T follicular helper cell (primary cell): ENCODE data around the gene EMC1.
A peak's percentile ranks its signal among the peaks of the same experiment; 100 is the strongest.
"Not testable (repeated sequence)": the region's sequence is repeated elsewhere in the genome, so short reads cannot be mapped to it uniquely, and the experiment has no call there.

Source experiments
- DNase-seq: peaks from one replicate; pipeline ENCODE4 v3.0.0-alpha.2; 2020; ENCODE audit warnings: low read depth

Gene EMC1

DNA sequence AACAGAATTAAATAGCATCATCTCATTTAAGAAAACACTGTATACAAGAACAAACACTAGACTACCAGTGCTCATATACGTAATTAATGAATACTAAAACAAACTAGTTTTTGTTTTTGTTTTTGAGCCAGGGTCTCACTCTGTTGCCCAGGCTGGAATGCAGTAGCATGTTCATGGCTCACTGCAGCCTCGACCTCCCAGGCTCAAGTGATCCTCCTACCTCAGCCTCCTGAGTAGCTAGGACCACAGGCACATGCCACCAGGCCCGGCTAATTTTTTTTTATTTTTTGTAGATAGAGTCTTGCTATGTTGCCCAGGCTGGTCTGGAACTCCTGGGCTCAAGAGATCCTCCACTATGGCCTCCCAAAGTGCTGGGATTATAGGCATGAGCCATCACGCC, 34.7 kb downstream of the EMC1 start:
- not testable (repeated sequence) for DNase-seq

- no peak for DNase-seq
Measured at GRCh38 chr1:19213580-19213979, 37.7 kb downstream of the EMC1 start.

- no peak for DNase-seq
Measured at GRCh38 chr1:19212167-19212566, 39.2 kb downstream of the EMC1 start.

- DNase-seq = no peak
Measured at GRCh38 chr1:19210772-19211549, 40.4 kb downstream of the EMC1 start.

- DNase-seq = peak; percentile 96
Measured at GRCh38 chr1:19209990-19210771, 41.1 kb downstream of the EMC1 start, which contains the start of gene UBR4. Gene UBR4, minus strand, starts transcription at chr1:19210266. Its CDS starts 18 bp downstream, at chr1:19210248.

DNA sequence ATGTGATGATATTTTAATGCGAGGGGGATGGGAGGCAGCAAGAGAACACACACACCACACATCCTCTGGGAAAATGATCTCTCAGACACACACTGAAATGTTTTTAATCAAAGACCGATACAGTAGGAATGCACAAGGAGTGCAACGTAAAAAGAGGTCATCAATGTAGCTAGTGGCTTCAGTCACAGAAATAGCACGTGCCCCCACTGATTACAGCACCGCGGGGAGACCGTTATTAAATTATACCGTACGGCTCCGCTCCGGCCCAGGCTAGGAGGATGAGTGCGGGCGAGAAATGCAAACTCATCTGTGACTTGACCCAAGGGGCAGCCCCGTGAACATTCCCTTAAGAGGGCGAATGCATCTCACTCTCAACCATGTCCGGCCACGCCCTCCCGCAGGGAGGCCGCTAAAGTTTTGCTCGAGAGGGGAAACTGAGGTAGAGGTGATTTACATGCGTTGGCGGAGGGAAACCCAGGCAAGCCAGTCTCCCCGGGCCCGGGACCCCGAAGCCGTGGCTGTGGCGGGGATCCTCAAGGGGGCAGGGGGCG, 41.8 kb downstream of the EMC1 start:
- DNase-seq = no peak

GRCh38 chr1:19208710-19209438, 42.5 kb downstream of the EMC1 start:
- no peak for DNase-seq

- DNase-seq = no peak
Measured at GRCh38 chr1:19206947-19207346, 44.4 kb downstream of the EMC1 start.

DNA sequence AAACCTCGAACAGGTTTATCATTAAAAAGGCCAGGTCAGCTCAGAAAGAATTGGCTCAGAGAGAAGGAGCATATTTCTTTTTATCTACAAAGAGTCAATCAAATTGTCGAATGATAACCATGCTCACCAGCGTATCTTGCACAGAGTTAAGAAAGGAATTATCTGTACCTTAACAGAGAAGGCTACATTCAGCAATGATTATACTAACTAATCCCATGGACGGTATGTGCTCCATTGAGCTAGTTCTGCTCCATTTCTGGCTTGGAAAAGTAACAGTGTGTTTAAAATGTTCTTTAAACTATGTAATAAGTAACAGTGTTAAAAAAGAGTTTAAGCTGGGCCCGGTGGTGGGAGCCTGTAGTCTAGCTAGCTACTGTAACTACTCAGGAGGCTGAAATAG, 45.5 kb downstream of the EMC1 start:
- DNase-seq = no peak

GRCh38 chr1:19205403-19205802, 45.9 kb downstream of the EMC1 start:
- DNase-seq = no peak

GRCh38 chr1:19204446-19205266, 46.7 kb downstream of the EMC1 start:
- DNase-seq = no peak

GRCh38 chr1:19203440-19203839, 47.9 kb downstream of the EMC1 start:
- no peak for DNase-seq

GRCh38 chr1:19202396-19202795, 48.9 kb downstream of the EMC1 start:
- DNase-seq = no peak

DNA sequence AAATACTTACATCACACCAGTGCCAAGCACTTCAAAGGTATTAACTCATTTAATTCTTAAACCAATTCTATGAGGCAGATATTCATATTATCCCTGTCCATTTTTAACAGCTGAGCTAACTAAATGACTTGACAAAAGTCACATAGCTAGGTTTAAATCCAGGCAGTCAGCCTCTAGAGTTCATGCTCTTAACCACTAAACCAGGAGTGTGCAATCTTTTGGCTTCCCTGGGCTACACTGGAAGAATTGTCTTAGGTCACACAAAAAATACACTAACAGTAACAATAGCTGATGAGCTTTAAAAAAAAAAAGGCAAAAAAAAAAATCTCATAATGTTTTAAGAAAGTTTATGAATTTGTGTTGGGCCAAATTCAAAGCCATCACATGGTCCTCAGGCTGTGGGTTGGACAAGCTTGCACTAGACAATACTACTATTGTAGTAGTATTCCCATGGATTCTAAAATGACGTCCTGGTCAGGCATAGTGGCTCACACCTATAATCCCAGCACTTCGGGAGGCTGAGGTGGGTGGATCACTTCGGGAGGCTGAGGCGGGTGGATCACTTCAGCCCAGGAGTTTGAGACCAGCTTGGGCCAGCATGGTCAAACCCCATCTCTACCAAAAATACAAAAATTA, 51.2 kb downstream of the EMC1 start:
- DNase-seq = no peak

GRCh38 chr1:19199329-19199968, 51.9 kb downstream of the EMC1 start:
- DNase-seq = no peak

GRCh38 chr1:19198820-19199219, 52.5 kb downstream of the EMC1 start:
- no peak for DNase-seq

GRCh38 chr1:19197845-19198244, 53.5 kb downstream of the EMC1 start:
- no peak for DNase-seq

- no peak for DNase-seq
Measured at GRCh38 chr1:19196331-19196730, 55.0 kb downstream of the EMC1 start.

- DNase-seq = no peak
Measured at GRCh38 chr1:19193004-19193403, 58.3 kb downstream of the EMC1 start.

- no peak for DNase-seq
Measured at GRCh38 chr1:19191811-19192210, 59.5 kb downstream of the EMC1 start.
